A549 (cell line): Measurements from ENCODE around the gene UVRAG. TPM values are rescaled to one million over a fixed set of nuclear protein-coding genes. Genes with fewer than 3 reads are reported as not detected.

Experiments
- ATAC-seq, 2 experiments: fragments of 200-7000 bp in 1 of 2; fragments of >200 bp in 1 of 2; cut with Nextera tagmentation in 1 of 2; cut with Tn5 transposase in 1 of 2; 3 replicates each; pipeline versions ENCODE4 v1.8.0 to v1.9.1; 2018 to 2020; ENCODE audit warnings: mild to moderate bottlenecking in 1 of 2, moderate library complexity in 1 of 2
- CTCF ChIA-PET: fragments of 300-600 bp; sonication (Branson Sonifier 250); formaldehyde crosslinking; extraction: SDS; loops from one replicate; lab custom pipeline; 2021; ENCODE audit warnings: antibody characterized with exemption, inconsistent platforms; lab: Yijun Ruan, JAX
- POLR2A ChIA-PET: fragments of 350-600 bp; formaldehyde crosslinking; extraction: SDS; loops from one replicate; lab custom pipeline; 2021; ENCODE audit warnings: antibody characterized with exemption, inconsistent platforms; lab: Yijun Ruan, JAX
- DNase-seq, 2 experiments: peaks; one replicate each; pipeline versions ENCODE4 v3.0.0 to v3.0.0-alpha.2; 2011 to 2016; ENCODE audit warnings: low read depth in 1 of 2, low spot score in 1 of 2
- FAIRE-seq: peaks from 2 replicates; lab custom pipeline; 2011; peaks lifted over from hg19 to GRCh38; lab: Jason Lieb, UNC
- H3K27ac ChIP-seq, 2 experiments: fragments of >200 bp; sonication (Bioruptor Twin); formaldehyde crosslinking; 3 replicates each; pipeline ENCODE4 v1.5.1; 2016 to 2017
- H3K4me1 ChIP-seq: fragments of >200 bp; sonication (Bioruptor Twin); formaldehyde crosslinking; 3 replicates; pipeline ENCODE4 v1.6.1; 2016
- H3K4me2 ChIP-seq: fragments of >200 bp; sonication (Bioruptor Twin); formaldehyde crosslinking; 3 replicates; pipeline ENCODE4 v1.6.1; 2016
- H3K4me3 ChIP-seq: fragments of >200 bp; sonication (Bioruptor Twin); formaldehyde crosslinking; 3 replicates; pipeline ENCODE4 v1.5.1; 2016
- H3K9me3 ChIP-seq: fragments of >200 bp; sonication (Bioruptor Twin); formaldehyde crosslinking; 3 replicates; pipeline ENCODE4 v1.6.1; 2016
- BCL3 ChIP-seq: fragments of >200 bp; sonication (Bioruptor Twin); formaldehyde crosslinking; IDR thresholded peaks from 3 replicates; pipeline ENCODE4 v1.6.1; 2016
- CBX2 ChIP-seq: fragments of 200-600 bp; sonication (generic); IDR thresholded peaks from 2 replicates; pipeline ENCODE4 v1.6.1; 2016; ENCODE audit warnings: low read depth, mild to moderate bottlenecking, borderline replicate concordance
- E2F6 ChIP-seq: IDR thresholded peaks from 2 replicates; pipeline ENCODE4 v1.6.1; 2012; ENCODE audit warnings: low read depth, borderline replicate concordance
- EHF ChIP-seq: fragments of 250-450 bp; sonication (Bioruptor Pico); IDR thresholded peaks from 2 replicates; pipeline ENCODE4 v1.5.0; 2020; ENCODE audit warnings: mild to moderate bottlenecking
- EHMT2 ChIP-seq: fragments of 200-600 bp; sonication (generic); IDR thresholded peaks from 2 replicates; pipeline ENCODE4 v1.6.1; 2016; ENCODE audit warnings: antibody characterized with exemption, low read depth, mild to moderate bottlenecking, moderate library complexity
- ELK1 ChIP-seq: fragments of 150-350 bp; IDR thresholded peaks from 2 replicates; pipeline ENCODE4 v1.6.1; 2014; ENCODE audit warnings: low read depth, mild to moderate bottlenecking, low read length
- EP300 ChIP-seq, 2 experiments: fragments of >200 bp; sonication (Bioruptor Twin); formaldehyde crosslinking; IDR thresholded peaks; 2 replicates in 1 of 2; 3 replicates in 1 of 2; pipeline ENCODE4 v1.6.1; 2016 to 2017
- ESRRA ChIP-seq: fragments of 150-350 bp; IDR thresholded peaks from 2 replicates; pipeline ENCODE4 v1.6.1; 2014; ENCODE audit warnings: mild to moderate bottlenecking, low read length, borderline replicate concordance
- FOSB ChIP-seq: fragments of 250-450 bp; sonication (Bioruptor Pico); IDR thresholded peaks from 2 replicates; pipeline ENCODE4 v1.5.0; 2020; ENCODE audit warnings: mild to moderate bottlenecking, moderate library complexity
- FOSL2 ChIP-seq, 2 experiments: fragments of 450-650 bp in 1 of 2; fragments of >200 bp in 1 of 2; sonication (Bioruptor Twin) in 1 of 2; formaldehyde crosslinking; IDR thresholded peaks; 2 replicates each; pipeline versions ENCODE4 v1.5.0 to v1.6.1; 2016 to 2020; ENCODE audit warnings: mild to moderate bottlenecking in 1 of 2, moderate library complexity in 1 of 2
- GATA3 ChIP-seq: IDR thresholded peaks from 2 replicates; pipeline ENCODE4 v1.6.1; 2012; ENCODE audit warnings: borderline replicate concordance
- HES2 ChIP-seq: fragments of >200 bp; sonication (Bioruptor Twin); formaldehyde crosslinking; IDR thresholded peaks from 2 replicates; pipeline ENCODE4 v1.6.1; 2016
- HMGXB4 ChIP-seq: fragments of 250-450 bp; sonication (Bioruptor Pico); IDR thresholded peaks from 2 replicates; pipeline ENCODE4 v1.5.0; 2021; ENCODE audit warnings: mild to moderate bottlenecking, moderate library complexity, borderline replicate concordance
- HOXA7 ChIP-seq: fragments of 250-450 bp; sonication (Bioruptor Pico); IDR thresholded peaks from 2 replicates; pipeline ENCODE4 v1.5.0; 2020; ENCODE audit warnings: mild to moderate bottlenecking, moderate library complexity
- HOXB13 ChIP-seq: fragments of 250-450 bp; sonication (Bioruptor Pico); IDR thresholded peaks from 2 replicates; pipeline ENCODE4 v1.5.0; 2020; ENCODE audit warnings: low read depth, mild to moderate bottlenecking, moderate library complexity
- HOXB5 ChIP-seq: fragments of 250-450 bp; sonication (Bioruptor Pico); IDR thresholded peaks from 2 replicates; pipeline ENCODE4 v1.5.0; 2020; ENCODE audit warnings: mild to moderate bottlenecking, moderate library complexity
- KDM5A ChIP-seq: fragments of 200-600 bp; sonication (generic); IDR thresholded peaks from 2 replicates; pipeline ENCODE4 v1.6.1; 2016; ENCODE audit warnings: antibody characterized with exemption, mild to moderate bottlenecking
- MAX ChIP-seq: IDR thresholded peaks from 2 replicates; pipeline ENCODE4 v1.6.1; 2012
- MAZ ChIP-seq: fragments of 150-350 bp; IDR thresholded peaks from 2 replicates; pipeline ENCODE4 v1.6.1; 2014; ENCODE audit warnings: antibody characterized with exemption, low read depth, low read length, borderline replicate concordance
- MYC ChIP-seq: IDR thresholded peaks from 2 replicates; pipeline ENCODE4 v1.6.1; 2012; ENCODE audit warnings: mild to moderate bottlenecking, inconsistent platforms, low read length, improper control_type of control experiment, borderline replicate concordance
- NFE2L2 ChIP-seq: fragments of 150-350 bp; conservative IDR thresholded peaks from 2 replicates; pipeline ENCODE4 v1.6.1; 2014; ENCODE audit warnings: low read length
- NR3C1 ChIP-seq: fragments of >200 bp; sonication (Bioruptor Twin); formaldehyde crosslinking; IDR thresholded peaks from 3 replicates; pipeline ENCODE4 v1.6.1; 2017
- RAD21 ChIP-seq, 2 experiments: fragments of >200 bp in 1 of 2; sonication (Bioruptor Twin) in 1 of 2; formaldehyde crosslinking in 1 of 2; IDR thresholded peaks in 1 of 2; conservative IDR thresholded peaks in 1 of 2; 2 replicates in 1 of 2; 3 replicates in 1 of 2; pipeline ENCODE4 v1.6.1; 2012 to 2018; ENCODE audit warnings: inconsistent platforms in 1 of 2
- SMC3 ChIP-seq: fragments of >200 bp; sonication (Bioruptor Twin); formaldehyde crosslinking; IDR thresholded peaks from 3 replicates; pipeline ENCODE4 v1.6.1; 2018; ENCODE audit warnings: inconsistent platforms
- SREBF2 ChIP-seq: fragments of 450-650 bp; IDR thresholded peaks from 2 replicates; pipeline ENCODE4 v1.6.1; 2014; ENCODE audit warnings: mild to moderate bottlenecking, moderate library complexity
- TP53 ChIP-seq: fragments of 250-450 bp; sonication (Bioruptor Pico); IDR thresholded peaks from 2 replicates; pipeline ENCODE4 v1.5.0; 2021; ENCODE audit warnings: mild to moderate bottlenecking, moderate library complexity
- ZC3H11A ChIP-seq: fragments of 450-650 bp; IDR thresholded peaks from 2 replicates; pipeline ENCODE4 v1.6.1; 2014; ENCODE audit warnings: antibody characterized with exemption, mild to moderate bottlenecking
- ZFP36 ChIP-seq: fragments of 450-650 bp; IDR thresholded peaks from 2 replicates; pipeline ENCODE4 v1.6.1; 2014; ENCODE audit warnings: borderline replicate concordance; ENCODE audit not compliant: partially characterized antibody
- ZNF302 ChIP-seq: fragments of 250-450 bp; sonication (Bioruptor Pico); IDR thresholded peaks from 2 replicates; pipeline ENCODE4 v1.9.0; 2021; ENCODE audit warnings: inconsistent platforms, mild to moderate bottlenecking, moderate library complexity
- ZSCAN20 ChIP-seq: fragments of 250-450 bp; sonication (Bioruptor Pico); IDR thresholded peaks from 2 replicates; pipeline ENCODE4 v1.8.0; 2022; ENCODE audit warnings: mild to moderate bottlenecking, moderate library complexity
- WGBS: methylation state at CpG from one replicate; pipeline ENCODE4 v1.1.6; 2017; ENCODE audit errors: missing lambda C conversion rate; 5-methylcytosine and 5-hydroxymethylcytosine counted together
- polyA plus RNA-seq, 4 experiments: library from polyadenylated mRNA; depleted of rRNA in 3 of 4; stranded (reverse); fragments of >200 nt; fragmentation: RNase III in 1 of 4; extraction: RNeasy Plus Mini Kit Qiagen cat#74134 plus additional on column Dnase treatment in 1 of 4; gene quantifications; 2 replicates in 3 of 4; 3 replicates in 1 of 4; pipeline ENCODE4 v1.2.3, GENCODE V29; 2011 to 2017

The UVRAG gene
- polyA plus RNA-seq, 2 of the 4 experiments (the other 2 are of a cell fraction), result 6.1 to 14.1 TPM

- TF ChIP-seq EHMT2 (no peak), SMC3 (no peak), ESRRA (no peak), NFE2L2 (no peak), HES2 (no peak), HOXB13 (CRISPR knock-in tag) (no peak), ZSCAN20 (no peak), EP300 (IDR thresholded peaks at IDR 0.05) (no peak), HOXA7 (CRISPR knock-in tag) (no peak), FOSB (CRISPR knock-in tag) (no peak), EHF (CRISPR knock-in tag) (no peak), TP53 (CRISPR knock-in tag) (no peak)
- POLR2A ChIA-PET, result no interaction called here
These were observed 247.7 kb downstream of the UVRAG start for GRCh38 chr11:76062733-76063132.

GRCh38 chr11:76064192-76064591 lies 249.2 kb downstream of the UVRAG start:
- CTCF ChIA-PET, result interaction anchor here (0.6 to 1.4 kb wide), 4 partner anchors 9 to 934 kb away, joined by 3 to 7 read pairs (median 4); no protein-coding TSS in a partner anchor
- ATAC-seq, result no peak
- no peak for DNase-seq
- H3K9me3 ChIP-seq, result no peaks in the 10 kb centered on the region
- FAIRE-seq, result no peak
- no peak overlapping the region for H3K27ac ChIP-seq
- no peak overlapping the region for H3K4me3 ChIP-seq
- TF ChIP-seq E2F6, result no peak
- no peak for TF ChIP-seq MYC
- TF ChIP-seq ZFP36, result no peak
- TF ChIP-seq KDM5A, result no peak
- no peak for TF ChIP-seq HOXB13 (CRISPR knock-in tag)
- TF ChIP-seq HOXA7 (CRISPR knock-in tag), result no peak
- TF ChIP-seq SREBF2, result no peak
- no peak for TF ChIP-seq ELK1
- no peak for TF ChIP-seq ZSCAN20
- no peak for TF ChIP-seq HOXB5 (CRISPR knock-in tag)
- TF ChIP-seq MAZ, result no peak
- no peak for TF ChIP-seq GATA3
- POLR2A ChIA-PET, result no interaction called here
- WGBS, result 95% methylated on average over 3 of the region's 3 CpGs
- H3K4me1 ChIP-seq, result no peaks in the 10 kb centered on the region
- H3K4me2 ChIP-seq, result no peak overlapping the region

More at GRCh38 chr11:76062733-76063132, 247.7 kb downstream of the UVRAG start:
- DNase-seq, result no peak
- no peak overlapping the region for H3K27ac ChIP-seq
- FAIRE-seq, result no peak
- no peak for ATAC-seq
- no peaks in the 10 kb centered on the region for H3K4me1 ChIP-seq
- no peak overlapping the region for H3K4me3 ChIP-seq
- no peaks in the 10 kb centered on the region for H3K9me3 ChIP-seq
- CTCF ChIA-PET, result interaction anchor here (0.7 to 1.3 kb wide), 2 partner anchors 12 to 165 kb away, joined by 3 to 5 read pairs; no protein-coding TSS in a partner anchor
- no peak overlapping the region for H3K4me2 ChIP-seq
- 86% methylated on average over 6 of the region's 6 CpGs for WGBS

- 100% methylated on average over 2 of the region's 2 CpGs for WGBS
- ATAC-seq, result no peak
- H3K9me3 ChIP-seq, result no peaks in the 10 kb centered on the region
- FAIRE-seq, result no peak
- H3K4me1 ChIP-seq, result no peaks in the 10 kb centered on the region
- H3K4me3 ChIP-seq, result no peak overlapping the region
- no peak overlapping the region for H3K4me2 ChIP-seq
- DNase-seq, result no peak
- POLR2A ChIA-PET, result no interaction called here
- no peak overlapping the region for H3K27ac ChIP-seq
- CTCF ChIA-PET, result interaction anchor here (0.6 to 1.4 kb wide), 2 partner anchors 85 to 201 kb away, joined by 3 to 4 read pairs; no protein-coding TSS in a partner anchor
- TF ChIP-seq NFE2L2 (no peak), EHMT2 (no peak), BCL3 (no peak), SMC3 (no peak), HOXB5 (CRISPR knock-in tag) (no peak), NR3C1 (no peak), GATA3 (no peak), MAX (no peak), RAD21 (conservative IDR thresholded peaks at IDR 0.05 in 1 of 2, IDR thresholded peaks at IDR 0.05 in 1 of 2) (no peak), HMGXB4 (CRISPR knock-in tag) (no peak), MAZ (no peak), FOSL2 (IDR thresholded peaks at IDR 0.05) (no peak), FOSL2 (CRISPR knock-in tag; IDR thresholded peaks at IDR 0.05) (no peak), ZNF302 (CRISPR knock-in tag) (no peak), CBX2 (no peak), HOXA7 (CRISPR knock-in tag) (no peak), ZC3H11A (no peak), EHF (CRISPR knock-in tag) (no peak)
These were observed 252.1 kb downstream of the UVRAG start for GRCh38 chr11:76067099-76067498.
